Measurements from ENCODE around the gene EXOC4.

EXOC4 gene

DNA sequence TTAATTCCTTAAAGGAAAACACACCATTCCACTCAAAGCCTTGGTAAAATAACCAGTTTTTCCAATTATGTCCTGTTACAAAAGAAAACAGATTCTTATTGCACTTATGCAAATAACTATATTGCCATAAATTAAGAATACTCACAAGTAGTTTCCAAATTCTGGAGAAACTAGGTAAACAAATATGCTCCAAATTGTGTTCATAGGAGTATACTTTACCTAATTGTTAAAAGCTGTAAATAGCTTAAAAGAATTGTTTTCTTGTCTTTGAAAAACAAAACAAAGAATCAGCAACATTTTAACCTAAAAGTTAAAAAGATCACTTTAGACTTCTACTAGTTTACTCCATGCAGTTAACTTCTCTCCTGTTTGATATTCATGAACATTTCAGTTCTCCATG is 835.3 kb downstream of the EXOC4 start:
- DNase-seq (ENCODE audit: low read depth in 2 of 3, low spot score in 2 of 3) = no peak

DNA sequence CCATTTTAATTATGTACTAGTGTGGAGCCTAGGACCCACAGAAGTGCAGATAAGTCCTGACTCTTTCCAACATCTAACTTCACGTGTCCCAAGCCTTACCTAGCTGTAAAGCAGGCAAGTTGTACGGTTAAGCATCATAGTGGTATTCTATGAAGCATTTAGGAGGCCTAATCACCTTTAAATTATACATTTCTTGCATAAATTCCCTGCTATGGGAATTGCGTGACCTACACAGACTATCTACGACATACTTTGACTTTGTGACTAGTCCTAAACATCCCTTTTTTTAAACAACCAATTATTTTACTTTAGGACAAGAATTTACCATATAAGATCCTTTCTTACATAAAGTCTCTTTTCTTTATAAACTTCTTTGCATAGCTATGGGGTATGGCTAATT is 836.6 kb downstream of the EXOC4 start:
- DNase-seq (ENCODE audit: low read depth in 2 of 3, low spot score in 2 of 3) = no peak

DNA sequence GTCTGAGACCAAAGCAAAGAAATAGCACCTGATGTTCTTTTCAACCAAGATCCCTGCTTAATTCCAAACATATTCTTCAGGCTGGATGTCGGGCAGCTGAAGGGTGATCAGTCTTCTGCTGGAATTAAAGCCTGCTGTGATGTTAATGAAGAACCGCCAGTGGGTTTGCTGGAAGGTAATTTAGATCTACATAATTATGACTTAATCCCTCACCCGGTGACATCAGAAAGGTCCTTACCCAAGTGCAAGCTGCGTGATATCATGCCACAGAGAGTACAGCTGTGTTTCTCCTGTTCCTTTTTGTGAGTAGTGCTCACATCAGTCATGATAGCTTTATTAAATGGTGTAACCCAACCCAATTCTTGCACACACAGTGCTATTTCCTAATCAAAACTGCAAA is 845.2 kb downstream of the EXOC4 start:
- no peak for DNase-seq (ENCODE audit: low read depth in 2 of 3, low spot score in 2 of 3)

DNA sequence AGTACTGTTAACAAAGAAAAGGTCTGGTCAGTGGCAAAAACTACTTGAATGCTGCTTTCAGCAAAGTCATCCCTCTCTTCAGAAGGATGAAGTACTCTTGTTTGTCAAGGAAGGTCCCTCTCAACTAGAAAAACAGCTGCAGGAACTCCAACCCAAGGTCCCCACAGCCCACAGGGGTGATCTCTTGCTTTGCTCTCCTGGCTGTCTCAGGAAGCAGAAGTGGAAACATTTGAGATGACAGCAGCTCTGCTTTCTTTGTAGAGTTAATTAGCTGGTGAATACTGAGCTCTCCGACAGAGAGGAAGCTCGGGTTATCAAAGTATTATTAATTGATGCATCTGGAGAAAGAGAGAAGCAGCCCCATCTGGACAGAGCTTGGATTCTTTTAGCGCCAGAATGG is 848.8 kb downstream of the EXOC4 start:
- DNase-seq (ENCODE audit: low read depth in 2 of 3, low spot score in 2 of 3) = no peak

DNA sequence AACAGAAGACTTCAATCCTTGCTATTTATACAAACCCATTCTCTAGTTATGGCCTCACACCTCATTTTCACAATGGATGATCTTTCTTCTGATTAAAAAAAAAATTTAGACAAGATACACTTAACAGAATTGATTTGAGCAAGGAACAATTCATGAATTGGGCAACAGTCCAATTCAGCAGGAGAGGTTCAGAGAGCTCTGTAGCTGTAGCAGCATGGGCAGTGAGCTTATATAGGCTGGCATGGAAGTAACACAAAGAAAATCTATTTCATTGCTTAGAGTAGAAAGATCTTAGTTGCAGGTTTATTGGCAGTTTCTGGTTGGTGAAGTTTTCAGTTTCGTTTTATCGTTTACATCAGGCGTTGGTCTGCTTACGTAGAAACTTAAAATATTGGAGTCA is 851.3 kb downstream of the EXOC4 start:
- DNase-seq (ENCODE audit: low read depth in 2 of 3, low spot score in 2 of 3) = no peak

DNA sequence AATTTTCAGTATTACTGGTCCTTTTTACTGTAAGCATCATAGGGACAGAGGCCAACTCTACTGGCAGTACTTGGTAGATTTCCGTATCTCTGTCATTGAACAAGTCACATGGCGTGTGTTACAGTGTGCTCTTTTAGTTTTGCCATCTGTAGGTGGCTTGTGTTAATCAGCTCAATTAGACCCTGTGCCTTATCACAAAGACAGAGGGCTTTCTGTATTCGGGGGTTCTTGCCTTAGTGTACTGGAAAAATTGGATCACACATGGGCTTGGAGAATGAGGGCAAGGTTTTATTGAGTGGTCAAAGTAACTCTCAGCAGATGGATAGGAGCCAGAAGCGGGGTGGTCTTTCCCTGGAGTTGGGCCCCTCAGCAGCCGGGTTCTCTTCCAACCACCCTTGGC is 853.0 kb downstream of the EXOC4 start:
- no peak for DNase-seq (ENCODE audit: low read depth in 2 of 3, low spot score in 2 of 3)

DNA sequence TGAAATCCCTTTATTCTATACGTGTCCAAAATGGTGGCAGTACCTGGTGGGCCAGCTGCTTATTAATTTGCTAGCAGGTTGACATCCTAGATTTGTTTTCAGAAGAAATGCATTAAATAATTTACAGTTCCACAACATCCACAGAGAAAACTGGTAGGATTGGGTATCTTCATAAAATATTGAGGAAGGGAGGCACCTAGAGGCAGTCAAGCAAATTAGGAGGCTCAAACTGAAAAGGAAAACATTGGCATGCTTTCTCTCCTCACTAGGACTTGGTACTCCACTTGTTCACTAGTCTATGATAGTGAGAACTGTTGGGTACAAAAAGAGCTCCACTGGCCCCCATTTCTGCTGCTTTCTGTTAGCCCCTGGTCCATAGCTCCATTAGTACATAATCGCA is 855.9 kb downstream of the EXOC4 start:
- DNase-seq (ENCODE audit: low read depth in 2 of 3, low spot score in 2 of 3) = no peak

DNA sequence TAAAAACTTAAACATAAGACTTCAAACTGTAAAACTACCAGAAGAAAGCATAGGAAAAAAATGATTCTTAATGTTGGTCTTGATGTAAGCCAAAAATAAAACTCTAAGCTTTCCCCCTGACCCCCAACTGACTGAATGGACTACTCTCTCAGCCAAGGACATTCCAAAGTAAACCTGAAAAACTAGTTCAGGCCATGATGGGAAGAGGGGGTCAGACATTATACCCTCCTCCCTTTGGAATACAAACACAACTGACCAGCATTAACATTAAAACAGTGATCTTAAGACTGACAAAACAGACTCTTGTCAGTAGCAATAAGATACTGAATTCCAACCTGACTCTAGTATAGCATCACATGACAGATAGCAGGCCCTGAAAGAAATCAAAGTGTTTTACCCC is 860.8 kb downstream of the EXOC4 start:
- no peak for DNase-seq (ENCODE audit: low read depth in 2 of 3, low spot score in 2 of 3)

DNA sequence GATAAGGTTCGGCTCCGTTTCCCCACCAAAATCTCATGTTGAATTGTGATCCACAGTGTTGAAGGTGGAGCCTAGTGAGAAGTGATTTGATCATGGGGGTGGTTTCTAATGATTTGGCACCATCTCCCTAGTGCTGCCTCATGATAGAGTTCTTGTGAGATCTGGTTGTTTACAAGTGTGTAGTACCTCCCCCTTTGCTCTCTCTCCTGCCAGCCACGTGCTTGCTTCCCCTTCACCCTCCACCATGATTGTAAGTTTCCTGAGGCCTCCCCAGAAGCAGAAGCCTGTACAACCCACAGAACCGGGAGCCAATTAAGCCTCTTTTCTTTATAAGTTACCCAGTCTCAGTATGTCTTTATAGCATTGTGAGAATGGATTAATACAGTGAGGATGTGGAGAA is 862.1 kb downstream of the EXOC4 start:
- no peak for DNase-seq (ENCODE audit: low read depth in 2 of 3, low spot score in 2 of 3)

Measured in activated CD8-positive, alpha-beta memory T cell treated with anti-CD3 and anti-CD28 coated beads for 48 hours (primary cell).